ENCODE measurements around the gene HDGF.

Gene HDGF

DNA sequence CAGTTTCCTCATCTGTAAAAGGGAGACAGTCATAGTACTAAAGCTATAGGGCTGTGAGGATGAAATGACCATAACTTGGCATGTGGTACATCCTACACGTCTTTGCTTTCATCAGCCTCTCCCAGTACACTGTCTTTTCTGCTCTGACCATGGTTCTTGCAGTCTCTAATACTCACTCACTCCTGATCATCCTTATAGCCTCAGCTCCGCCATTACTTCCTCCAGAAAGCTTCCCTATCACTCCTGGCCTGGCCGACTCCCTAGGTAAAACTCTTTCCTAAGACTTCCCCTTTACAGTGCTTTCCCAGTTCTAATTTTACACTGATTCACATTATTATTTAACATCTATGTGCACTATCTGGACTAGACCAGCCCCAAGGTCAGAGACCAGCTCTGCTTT lies 5.6 kb downstream of the HDGF start:
- DNase-seq, result no peak

DNA sequence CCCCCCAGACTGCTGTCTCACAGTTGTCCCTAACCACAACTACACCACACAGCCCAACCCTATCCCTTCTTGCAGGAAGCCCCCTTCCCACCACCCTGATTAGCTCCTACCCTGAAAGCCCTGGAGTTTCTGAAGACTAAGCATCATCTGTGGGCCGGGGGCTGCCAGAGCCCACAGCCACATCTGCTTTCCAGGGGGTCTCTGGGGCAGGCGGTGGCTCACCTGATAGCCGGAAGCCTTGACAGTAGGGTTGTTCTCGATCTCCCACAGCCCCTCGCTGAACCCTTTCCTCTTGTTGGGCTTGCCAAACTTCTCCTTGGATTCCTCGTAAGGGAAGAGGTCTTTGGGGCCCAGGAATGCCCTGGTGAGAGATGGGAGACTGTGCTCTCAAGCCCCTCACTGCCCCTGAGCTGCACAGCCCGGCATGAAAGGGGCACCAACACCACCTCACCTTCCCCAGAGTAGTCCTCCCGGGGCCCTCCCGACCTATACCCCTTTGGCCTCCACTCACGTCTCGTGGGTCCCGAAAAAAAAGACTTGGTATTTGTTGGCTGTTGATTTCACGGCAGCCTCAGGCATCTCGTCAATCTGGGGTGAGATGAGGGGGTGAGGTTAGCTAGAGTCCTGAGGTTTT lies 6.6 kb downstream of the HDGF start:
- DNase-seq, result no peak

DNA sequence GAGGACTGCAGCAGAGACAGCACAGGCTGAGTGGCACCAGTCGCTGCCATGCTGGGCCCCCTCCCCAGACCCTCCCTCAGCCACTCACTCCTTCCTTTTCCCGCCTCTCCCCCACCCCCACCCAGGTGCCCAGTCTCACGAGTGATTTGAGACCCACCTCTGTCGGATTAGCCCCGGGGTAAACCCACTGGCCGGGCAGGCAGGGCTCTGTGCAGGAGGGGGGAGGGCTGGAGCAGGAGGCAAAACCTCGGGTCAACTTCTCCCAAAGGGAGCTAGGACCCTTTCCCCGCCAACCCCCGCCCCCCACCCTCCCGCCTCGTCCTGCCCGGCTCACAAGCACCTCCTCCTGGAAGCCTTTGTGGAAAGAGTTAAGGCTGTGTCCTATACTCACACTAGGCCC lies 7.1 kb downstream of the HDGF start:
- no peak for DNase-seq

DNA sequence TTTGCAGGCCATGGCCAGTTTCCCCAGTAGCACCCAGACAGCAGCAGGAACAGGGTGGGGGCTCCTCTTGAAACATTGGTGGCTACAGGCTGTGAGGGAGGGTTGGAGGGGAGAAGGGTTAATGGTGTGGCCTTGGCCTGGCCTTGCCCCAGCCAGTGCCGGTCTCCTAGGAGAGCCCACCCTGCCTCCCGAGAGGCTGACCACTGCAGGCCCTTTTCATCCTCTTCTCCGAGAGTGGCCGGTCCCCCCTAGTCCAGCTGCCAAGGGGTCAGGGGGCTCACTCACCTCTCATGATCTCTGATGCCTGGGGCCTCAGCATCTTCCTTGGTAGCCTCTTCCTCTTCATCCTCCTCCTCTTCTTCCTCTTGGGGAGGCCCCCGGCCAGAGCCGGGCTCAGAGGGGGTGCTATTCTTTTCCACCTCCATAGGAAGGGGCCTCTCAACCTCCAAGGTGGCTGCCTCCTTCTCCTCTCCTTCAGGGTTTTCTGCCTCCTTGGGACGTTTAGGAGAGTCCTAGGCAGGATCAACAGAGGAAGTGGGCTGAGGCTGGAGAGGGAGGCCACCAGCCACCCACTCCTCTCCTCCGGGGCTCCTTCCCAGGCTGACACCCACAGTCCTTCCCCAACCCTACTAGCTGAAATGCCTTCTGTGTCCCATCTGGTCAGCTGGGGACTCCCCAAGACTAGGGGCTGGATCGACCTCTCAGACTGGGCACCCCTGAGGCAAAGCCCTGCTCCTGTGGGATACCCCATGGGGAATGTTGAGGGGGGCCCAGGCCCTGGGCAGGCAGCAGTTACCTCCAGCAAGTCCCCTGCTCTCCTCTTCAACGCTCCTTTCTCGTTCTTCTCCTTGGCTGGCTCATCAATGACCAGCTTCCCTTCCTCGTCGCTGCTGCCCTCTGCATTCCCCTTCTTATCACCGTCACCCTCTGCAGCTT lies 7.8 kb downstream of the HDGF start:
- DNase-seq, result no peak

DNA sequence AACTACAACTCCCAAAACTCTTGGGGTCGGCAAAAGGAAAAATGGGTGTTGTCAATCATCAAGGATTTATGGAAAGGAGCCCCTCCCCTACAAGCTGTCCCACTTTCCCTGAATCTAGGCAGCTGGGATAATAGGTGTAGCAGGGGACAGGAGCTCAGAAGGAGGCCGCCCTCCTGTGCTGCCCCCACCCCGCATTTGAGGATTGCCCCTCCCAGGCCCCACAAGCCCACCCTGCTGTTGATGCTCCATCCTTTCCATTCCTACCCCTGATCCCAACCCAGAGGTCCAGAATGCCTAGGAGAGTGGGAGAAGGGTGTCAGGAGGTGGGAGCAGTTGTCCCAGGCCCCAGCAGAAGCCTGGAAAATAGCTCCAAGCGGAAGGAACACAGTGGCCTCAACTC lies 8.7 kb downstream of the HDGF start:
- DNase-seq, result no peak

DNA sequence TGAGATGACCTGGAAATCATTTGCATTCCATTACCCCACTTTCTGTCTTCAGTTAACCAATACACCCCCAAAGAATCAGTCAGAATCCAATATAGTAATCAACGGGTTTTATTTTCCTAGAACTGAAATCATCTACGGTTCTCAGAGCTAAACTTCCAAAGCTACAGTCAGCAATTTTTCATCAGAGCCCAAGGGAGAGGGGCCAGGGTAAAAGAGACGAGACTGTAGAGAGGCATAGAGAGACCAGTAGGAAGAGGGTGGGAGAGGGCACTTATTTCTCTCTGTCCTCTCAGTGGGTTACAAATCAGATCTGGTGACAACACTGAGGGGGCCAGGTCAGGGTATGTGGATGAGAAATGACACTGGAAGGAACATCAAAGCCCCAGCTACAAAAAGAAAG lies 9.5 kb downstream of the HDGF start:
- DNase-seq, result no peak

DNA sequence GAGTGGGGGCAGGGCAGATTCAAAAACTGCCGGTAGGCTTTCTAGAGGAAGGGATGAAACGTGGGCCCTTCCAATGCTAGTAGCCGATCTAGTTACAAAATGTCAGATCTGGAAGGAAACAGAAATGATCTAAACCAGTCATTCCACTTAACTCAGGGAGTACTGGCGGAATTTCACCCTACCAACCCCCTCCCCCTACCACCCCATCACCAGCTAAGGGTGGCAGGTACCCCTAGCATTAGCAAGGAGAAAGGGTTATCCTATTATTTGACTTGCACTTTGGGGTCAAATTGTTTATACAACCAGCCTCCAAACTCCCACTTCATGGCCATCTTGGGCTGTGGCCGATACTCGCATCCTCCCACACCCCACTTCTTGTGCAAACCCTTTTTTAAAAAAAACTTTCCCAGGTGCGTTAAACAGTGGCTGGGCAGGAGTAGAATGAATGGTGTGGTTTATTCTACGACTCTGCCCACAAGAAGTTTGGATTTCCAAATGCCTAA lies 9.9 kb downstream of the HDGF start:
- DNase-seq, result no peak

DNA sequence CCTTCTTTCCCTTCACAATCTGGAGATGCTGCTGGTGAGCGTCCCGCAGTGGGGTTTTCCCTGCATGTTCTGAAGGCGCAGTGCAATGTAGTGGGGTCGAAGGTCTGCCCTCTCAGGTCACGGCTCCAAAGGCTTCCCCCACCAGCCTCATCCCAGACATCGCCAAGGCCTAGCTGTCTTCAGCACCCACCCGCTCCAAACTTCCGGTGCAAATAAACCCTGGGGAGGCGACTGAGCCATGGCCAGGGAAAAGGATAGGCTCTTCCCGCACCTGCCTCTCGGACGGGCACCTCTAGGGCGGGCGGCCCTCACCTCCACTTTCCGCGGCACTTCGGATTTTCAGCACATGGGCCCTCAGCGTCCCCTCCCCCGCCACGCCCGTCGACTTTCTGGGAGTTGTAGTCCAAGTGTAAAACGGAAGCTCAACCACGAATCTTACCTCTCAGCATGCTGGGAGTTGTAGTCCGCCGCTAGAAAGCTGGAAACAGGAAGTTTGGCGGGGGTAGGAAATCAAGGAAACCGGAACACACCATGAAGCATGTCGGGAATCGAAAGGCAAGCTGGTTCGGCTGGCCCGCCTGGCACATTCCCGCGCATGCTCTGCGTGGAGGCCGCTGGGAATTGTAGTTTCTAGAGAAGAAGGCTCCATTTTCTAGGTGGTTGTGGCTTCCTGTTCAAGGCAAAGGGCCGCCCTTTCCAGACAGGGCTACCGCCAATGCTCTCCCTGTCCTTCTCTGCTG lies 10.6 kb downstream of the HDGF start, which contains the start of gene MRPL24:
TSS of gene MRPL24 (minus strand) at position 348 of the 740 bp plus-strand sequence. CDS start 2,384 bp downstream, outside the sequence.
- peak; percentile 100 for DNase-seq

DNA sequence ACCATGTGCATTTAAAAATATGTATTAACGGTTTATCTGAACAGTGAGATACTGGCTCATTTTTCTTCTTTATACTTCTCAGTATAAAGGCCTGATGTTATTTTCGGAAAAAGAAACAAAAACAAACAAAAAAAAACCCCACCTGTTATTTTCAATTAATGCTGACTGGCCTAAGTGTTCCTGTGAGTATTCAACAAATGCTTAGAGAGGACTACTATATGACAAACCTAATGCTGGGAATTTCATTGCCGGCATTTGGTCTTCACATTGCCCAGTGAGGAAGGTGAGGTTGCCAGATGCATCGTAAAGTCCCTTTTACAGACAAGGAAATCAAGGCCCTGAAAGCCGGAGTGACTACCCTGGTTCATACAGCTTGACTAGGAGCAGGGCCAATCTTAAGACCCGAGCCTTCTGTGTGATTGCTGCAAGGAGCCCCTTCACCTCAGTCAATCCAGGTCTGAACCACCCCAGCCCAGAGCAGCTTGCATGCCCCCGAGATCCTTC lies 11.2 kb downstream of the HDGF start:
- no peak for DNase-seq

DNA sequence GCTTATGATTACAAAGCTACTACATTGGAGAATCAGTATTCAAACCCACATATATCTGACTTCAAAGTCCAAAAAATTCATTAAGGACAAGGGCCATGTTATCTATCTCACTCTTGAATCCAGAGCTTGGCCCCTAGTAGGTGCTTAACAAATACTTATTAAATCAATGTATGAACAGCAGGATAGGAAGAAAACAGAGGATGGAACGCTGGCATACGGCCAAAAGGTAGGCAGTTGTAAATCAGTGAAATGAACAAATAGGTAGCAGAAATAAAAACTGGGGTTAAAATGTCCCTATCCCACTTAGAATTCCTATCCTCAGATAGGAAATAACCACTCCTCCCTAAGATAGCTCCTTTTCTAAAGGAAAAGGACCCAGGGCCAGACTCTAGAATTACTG lies 12.6 kb downstream of the HDGF start:
- DNase-seq, result no peak

DNA sequence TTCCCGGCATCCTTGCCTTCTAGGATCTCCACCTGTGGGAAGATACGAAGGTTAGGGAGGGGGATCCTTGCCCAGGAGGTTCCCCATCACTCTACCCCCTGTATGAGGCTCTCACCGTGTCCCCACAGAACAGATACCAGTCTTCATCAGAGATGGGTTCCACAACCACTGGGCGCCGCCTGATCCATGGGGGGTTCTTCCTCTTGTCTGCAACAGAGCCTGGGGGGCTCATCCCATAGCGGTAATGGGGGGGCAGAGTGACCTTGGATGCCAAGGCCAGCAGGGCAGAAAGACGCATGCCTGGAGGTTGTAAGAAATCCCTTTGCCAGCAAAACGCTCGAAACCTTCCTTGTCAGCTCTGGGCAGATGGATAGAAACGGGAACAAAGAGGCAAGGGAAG lies 13.1 kb downstream of the HDGF start:
- DNase-seq, result no peak

DNA sequence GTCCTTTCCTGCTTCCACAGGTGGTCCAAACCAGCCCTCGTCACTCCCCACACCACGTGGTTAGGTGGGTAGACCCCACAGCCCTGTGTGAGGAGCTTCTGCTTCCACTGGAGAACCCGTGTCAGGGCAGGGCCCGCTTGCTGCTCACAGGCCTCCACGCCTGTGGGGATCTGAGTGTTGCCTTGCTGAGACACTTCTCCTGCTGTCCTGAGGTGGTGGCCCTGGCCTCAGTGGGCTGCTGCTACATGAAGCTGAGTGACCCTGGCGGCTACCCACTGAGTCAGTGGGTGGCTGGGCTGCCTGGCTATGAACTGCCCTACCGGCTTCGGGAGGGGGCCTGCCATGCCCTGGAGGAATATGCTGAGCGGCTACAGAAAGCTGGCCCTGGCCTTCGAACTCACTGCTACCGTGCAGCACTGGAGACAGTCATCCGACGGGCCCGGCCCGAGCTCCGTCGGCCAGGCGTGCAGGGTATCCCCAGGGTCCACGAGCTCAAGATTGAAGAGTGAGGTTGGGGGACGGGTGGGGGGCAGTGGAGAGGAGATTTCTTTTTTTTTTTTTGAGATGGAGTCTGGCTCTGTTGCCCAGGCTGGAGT lies 17.4 kb downstream of the HDGF start:
- DNase-seq, result no peak

DNA sequence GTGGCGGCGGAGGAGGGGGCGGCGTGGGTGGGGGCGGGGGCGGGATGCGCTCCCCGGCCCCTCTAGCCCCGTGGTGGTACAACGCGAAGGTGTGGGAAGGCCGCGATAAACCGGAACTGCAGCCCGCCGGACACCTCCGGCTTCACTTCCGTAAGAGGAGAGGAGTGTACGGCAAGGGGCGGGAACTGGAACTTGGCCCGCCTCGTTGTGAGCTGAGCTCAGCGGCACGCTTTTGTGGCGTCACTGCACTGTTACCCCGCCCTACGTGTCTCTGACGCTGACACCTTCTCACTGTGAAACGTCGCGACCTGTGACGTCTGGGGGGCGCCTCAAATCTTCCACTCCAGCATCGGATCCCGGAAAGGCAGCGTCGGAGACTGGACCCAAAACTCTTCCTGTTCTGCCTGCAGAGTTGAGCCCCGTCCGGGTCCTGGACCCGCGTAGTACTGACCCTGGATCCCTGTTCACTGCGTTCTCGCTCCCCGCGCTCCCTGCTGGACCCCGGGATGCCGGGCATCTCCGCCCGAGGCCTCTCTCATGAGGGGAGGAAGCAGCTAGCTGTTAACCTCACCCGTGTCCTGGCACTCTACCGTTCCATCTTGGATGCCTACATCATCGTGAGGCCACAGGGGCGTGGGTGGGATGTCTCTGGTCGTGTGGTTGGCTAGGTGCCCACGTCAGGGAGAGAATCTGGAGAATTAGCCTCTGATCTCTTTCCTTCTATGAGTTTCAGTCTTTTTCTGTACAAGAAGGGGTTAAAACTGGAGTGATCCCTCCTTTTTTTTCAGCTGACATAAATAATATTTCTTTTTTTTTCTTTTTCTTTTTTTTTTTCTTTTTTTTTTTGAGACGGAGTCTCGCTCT lies 22.6 kb downstream of the HDGF start, which contains the start of gene ISG20L2:
TSS of gene ISG20L2 (minus strand) at position 168 of the 864 bp plus-strand sequence. CDS start 1,114 bp downstream, outside the sequence.
- DNase-seq, result peak; percentile 99

DNA sequence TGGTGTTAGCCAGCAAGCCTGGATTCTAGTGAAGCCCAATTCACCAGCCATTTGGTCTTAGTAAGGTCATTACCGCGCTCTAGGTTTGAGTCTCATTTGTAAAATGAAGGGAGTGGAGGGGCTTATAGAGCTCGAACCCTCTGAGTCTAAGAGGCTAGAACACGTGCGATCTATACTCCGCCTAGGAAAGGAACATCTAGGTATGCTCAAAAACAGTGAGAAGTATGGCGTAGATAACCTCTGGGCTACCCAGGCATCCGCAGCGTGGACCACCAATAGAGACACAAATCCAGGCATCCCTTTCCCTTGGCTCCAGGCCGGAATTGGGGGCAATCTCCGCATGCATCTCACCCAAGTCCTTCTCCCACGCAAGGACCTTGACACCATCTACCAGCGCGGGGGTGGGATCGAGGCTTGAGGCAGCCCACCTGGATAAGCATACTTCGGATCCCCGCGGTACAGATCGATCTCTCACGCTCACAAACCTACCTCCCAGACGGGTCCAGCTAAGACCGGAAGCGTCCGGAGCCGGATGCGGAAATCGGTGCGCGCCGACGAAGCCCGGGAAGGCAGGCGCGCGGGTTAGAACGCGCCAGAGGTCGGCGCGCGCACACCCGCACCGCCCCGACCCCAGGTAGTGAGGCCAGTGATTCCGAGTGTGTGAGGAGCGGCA lies 23.4 kb downstream of the HDGF start, which contains the start of gene METTL25B:
TSS of gene METTL25B (plus strand) at position 544 of the 673 bp plus-strand sequence. CDS start 636 bp downstream, outside the sequence.
- DNase-seq, result peak; percentile 90

DNA sequence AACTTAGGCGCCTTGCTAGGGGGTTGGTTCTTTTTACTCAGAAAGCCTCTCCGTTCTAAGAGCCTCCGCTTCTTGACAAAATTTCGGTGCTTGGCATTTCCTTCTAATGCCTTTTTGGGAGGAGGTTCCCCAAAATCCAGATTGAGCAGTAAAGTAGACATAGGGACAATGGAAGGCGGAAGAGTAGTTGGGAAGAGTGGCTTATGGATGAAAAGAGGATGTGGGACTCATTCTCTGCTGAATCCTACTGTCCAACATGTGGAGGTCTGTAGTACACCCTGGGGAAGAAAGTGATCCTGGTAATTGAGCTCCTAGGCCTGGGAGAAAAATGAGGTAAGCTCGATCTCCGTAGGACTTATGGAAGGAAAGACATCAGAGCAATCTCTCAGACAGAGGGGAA lies 24.0 kb downstream of the HDGF start:
- DNase-seq, result no peak

DNA sequence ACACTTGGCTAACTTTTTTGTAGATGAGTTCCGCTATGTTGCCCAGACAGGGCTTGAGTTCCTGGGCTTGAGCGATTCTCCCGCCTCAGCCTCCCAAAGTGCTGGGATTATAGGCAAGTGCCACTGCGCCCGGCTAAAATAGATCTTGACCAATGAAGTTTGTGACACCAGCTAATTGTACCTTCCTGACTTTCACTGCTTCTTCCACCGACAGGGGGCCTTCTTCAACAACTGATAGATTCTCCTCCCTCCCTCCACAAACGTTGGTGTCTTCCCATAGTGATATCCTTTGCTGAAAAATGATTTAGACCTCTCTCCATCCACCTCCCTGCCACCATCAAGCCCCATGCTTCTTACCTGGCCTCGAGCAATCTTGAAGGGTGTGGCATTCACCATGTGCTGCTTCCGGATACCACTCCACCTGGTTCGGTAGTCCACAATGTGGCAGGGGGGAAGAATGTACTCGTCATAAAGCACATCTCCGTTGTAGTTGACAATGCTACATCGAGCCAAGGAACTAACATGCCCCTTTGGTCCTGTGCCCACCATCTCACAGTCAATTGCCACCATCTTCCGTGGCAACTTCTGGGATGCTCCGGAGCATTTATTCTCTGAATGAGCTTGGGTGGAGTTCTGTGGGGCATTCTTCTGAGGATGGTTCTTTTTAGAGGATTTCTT lies 24.8 kb downstream of the HDGF start:
- peak; percentile 81 for DNase-seq

DNA sequence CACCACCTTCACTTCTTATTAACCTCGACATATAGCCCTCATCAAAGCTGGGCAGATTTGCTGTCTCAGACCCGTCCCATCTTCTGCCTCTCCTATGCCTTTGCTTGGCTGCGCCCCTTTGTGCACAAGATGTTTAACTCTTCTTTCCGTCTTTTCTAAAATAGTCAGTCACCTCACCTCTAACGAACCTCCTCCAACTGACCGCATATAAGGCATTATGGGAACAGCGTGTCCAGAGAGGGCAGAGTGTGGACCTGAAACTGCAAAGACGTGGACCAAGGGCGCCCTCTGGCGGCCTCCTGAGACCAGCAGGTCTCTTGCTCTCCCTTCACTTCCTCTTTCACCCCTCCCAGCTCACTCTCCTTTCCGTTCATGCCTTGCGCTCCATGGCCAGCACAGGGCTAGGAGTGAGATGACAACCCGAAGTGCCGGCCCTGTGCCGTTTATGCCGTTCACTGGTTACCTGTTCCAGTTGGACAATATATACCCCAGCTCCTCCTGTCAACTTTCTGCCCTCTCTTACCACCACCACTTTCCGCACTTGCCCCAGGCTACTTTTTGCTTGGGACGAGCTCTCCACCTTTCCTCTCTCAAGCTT lies 25.7 kb downstream of the HDGF start:
- DNase-seq, result peak; percentile 97

DNA sequence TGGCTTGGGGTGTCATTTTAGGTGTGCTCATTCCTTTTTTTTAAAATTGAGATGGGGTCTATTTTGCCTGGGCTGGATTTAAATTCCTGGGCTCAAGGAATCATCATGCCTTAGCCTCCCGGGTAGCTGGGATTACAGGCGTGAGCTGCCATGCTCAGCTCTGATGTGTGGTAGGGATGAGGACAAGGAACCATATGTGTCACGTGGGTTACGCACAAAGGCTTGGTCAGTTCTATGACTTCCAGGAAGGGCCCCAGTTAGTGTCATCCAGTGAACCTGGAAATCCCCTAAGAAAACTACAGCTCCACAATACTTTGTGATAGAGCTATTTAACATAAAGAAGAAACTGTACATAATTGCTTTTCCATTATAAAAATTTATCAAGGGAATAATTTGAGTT lies 29.9 kb downstream of the HDGF start:
- no peak for DNase-seq

DNA sequence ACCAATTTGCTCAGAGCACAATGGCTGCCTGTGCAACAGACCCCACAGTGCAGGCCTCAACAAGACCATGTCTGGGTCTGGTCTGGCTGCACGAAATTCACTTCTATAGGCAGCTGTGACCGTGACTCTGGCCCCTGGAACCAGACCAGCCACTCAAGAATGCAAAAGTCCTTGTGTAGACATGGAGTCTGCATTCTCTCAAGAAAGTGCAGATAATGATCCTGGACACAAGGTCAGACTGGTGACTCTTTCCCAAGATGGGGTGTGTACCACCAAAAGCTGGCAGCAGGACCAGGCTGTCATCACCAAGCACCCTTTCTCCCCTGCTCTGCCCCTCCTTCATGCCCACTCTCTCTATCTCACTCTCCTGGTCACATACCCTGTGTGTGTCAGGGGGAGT lies 30.3 kb downstream of the HDGF start:
- DNase-seq, result no peak

DNA sequence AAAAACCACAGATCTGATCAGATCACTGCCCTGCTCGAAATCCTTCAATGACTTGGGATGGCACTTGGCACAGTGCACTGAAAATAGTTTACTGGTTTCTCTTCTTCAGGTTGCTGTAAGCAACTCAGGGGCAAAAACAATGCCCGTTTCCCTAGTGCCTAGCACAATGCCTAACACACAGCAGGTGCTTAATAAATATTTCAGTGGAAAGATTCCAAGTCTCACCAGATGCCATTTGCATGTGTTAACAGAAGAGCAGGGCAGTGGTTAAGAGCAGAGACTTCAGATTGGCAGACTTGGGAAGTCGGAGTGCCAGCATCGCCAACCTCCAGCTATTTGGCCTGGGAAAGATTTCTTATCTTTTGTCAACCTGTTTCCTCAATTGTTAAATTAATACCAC lies 34.1 kb downstream of the HDGF start:
- no peak for DNase-seq

All from NCI-H526 treated with DMSO at 0.1 percent for 48 hours (cell line).